ENCODE measurements around the gene ZNF428.
A peak's percentile ranks its signal among the peaks of the same experiment; 100 is the strongest.

GRCh38 chr19:43560687-43561086 lies 58.7 kb downstream of the ZNF428 start:
- TF ChIP-seq GABPA (IDR thresholded peaks at IDR 0.05; ENCODE audit: low read depth) (no peak), CTCF (IDR thresholded peaks at IDR 0.05; ENCODE audit: insufficient read depth, low read length) (peak; percentile 11)
